ENCODE results near the gene POLA1.

POLA1 gene

GRCh38 chrX:24702362-24703184 lies 8.9 kb downstream of the POLA1 start:
- DNase-seq, result no peak

GRCh38 chrX:24703185-24703494 lies 9.4 kb downstream of the POLA1 start:
- DNase-seq, result no peak

GRCh38 chrX:24718771-24719170 lies 25.1 kb downstream of the POLA1 start:
- DNase-seq, result no peak

- DNase-seq, result no peak
These were observed 26.3 kb downstream of the POLA1 start for GRCh38 chrX:24720036-24720435.

- no peak for DNase-seq
These were observed 34.8 kb downstream of the POLA1 start for GRCh38 chrX:24728530-24728929.

GRCh38 chrX:24732766-24733500 lies 39.2 kb downstream of the POLA1 start:
- DNase-seq, result no peak

GRCh38 chrX:24741330-24741729 lies 47.6 kb downstream of the POLA1 start:
- DNase-seq, result no peak

- DNase-seq, result no peak
These were observed 54.5 kb downstream of the POLA1 start for GRCh38 chrX:24748196-24748595.

- DNase-seq, result no peak
These were observed 66.1 kb downstream of the POLA1 start for GRCh38 chrX:24759786-24760185.

- DNase-seq, result no peak
These were observed 66.8 kb downstream of the POLA1 start for GRCh38 chrX:24760363-24761000.

- DNase-seq, result no peak
These were observed 67.6 kb downstream of the POLA1 start for GRCh38 chrX:24761306-24761705.

GRCh38 chrX:24763989-24764388 lies 70.3 kb downstream of the POLA1 start:
- DNase-seq, result no peak

- no peak for DNase-seq
These were observed 73.8 kb downstream of the POLA1 start for GRCh38 chrX:24767557-24767956.

GRCh38 chrX:24768556-24768955 lies 74.8 kb downstream of the POLA1 start:
- DNase-seq, result no peak

GRCh38 chrX:24774650-24775049 lies 80.9 kb downstream of the POLA1 start:
- DNase-seq, result no peak

GRCh38 chrX:24775891-24776290 lies 82.2 kb downstream of the POLA1 start:
- DNase-seq, result no peak

- DNase-seq, result no peak
These were observed 83.9 kb downstream of the POLA1 start for GRCh38 chrX:24777660-24778059.

- no peak for DNase-seq
These were observed 88.3 kb downstream of the POLA1 start for GRCh38 chrX:24782011-24782410.

- DNase-seq, result no peak
These were observed 95.3 kb downstream of the POLA1 start for GRCh38 chrX:24789047-24789446.

- DNase-seq, result no peak
These were observed 96.4 kb downstream of the POLA1 start for GRCh38 chrX:24790166-24790565.

- DNase-seq, result no peak
These were observed 102.5 kb downstream of the POLA1 start for GRCh38 chrX:24796204-24796603.

- DNase-seq, result no peak
These were observed 105.4 kb downstream of the POLA1 start for GRCh38 chrX:24799078-24799477.

GRCh38 chrX:24799565-24799964 lies 105.8 kb downstream of the POLA1 start:
- no peak for DNase-seq

GRCh38 chrX:24805201-24805600 lies 111.5 kb downstream of the POLA1 start:
- no peak for DNase-seq
